Endothelial cell of umbilical vein (primary cell): ENCODE measurements around the gene PPP2R5B. TPM values are rescaled to one million over a fixed set of nuclear protein-coding genes. Genes with fewer than 3 reads are reported as not detected.

Experiments
- BruUV-seq: library from RNA; stranded (reverse); fragments of 400-500 nt; replicated peaks from 2 replicates; lab custom pipeline; 2021; lab: Mats Ljungman, UMichigan
- CTCF ChIA-PET: fragments of 300-600, 350-600 bp; sonication (Branson Sonifier 250); formaldehyde crosslinking; loops from one replicate; lab custom pipeline; 2021; ENCODE audit warnings: antibody characterized with exemption, inconsistent platforms; lab: Charles Lee
- POLR2A ChIA-PET: fragments of 300-600, 350-600 bp; sonication (Branson Sonifier 250); formaldehyde crosslinking; loops from one replicate; lab custom pipeline; 2021; ENCODE audit warnings: antibody characterized with exemption, inconsistent platforms; lab: Charles Lee
- DNase-seq: peaks from one replicate; pipeline ENCODE4 v3.0.0-alpha.2; 2011; ENCODE audit warnings: low read depth, low spot score
- FAIRE-seq: peaks from 2 replicates; lab custom pipeline; 2011; peaks lifted over from hg19 to GRCh38; lab: Jason Lieb, UNC
- H2AFZ ChIP-seq: 2 replicates; pipeline ENCODE4 v1.6.0; 2012; ENCODE audit warnings: low read depth, low read length, control low read depth, inconsistent platforms
- H3K27ac ChIP-seq: 2 replicates; pipeline ENCODE4 v1.5.1; 2011; ENCODE audit warnings: low read depth, mild to moderate bottlenecking, control low read depth, low read length, moderate library complexity; ENCODE audit not compliant: insufficient read depth
- H3K27me3 ChIP-seq, 2 experiments: 2 replicates each; pipeline versions ENCODE4 v1.6.0 to v1.6.1; 2011; ENCODE audit warnings: low read length in 2 of 2, mixed read lengths in 1 of 2; ENCODE audit not compliant: control insufficient read depth in 2 of 2, insufficient read depth in 2 of 2
- H3K36me3 ChIP-seq, 2 experiments: 2 replicates in 1 of 2; 3 replicates in 1 of 2; pipeline ENCODE4 v1.5.1; 2011; ENCODE audit warnings: low read length in 2 of 2, mild to moderate bottlenecking in 1 of 2, moderate library complexity in 1 of 2; ENCODE audit not compliant: control insufficient read depth in 2 of 2, insufficient read depth in 2 of 2; ENCODE audit errors: extremely low read depth in 1 of 2
- H3K4me1 ChIP-seq: 3 replicates; pipeline ENCODE4 v1.5.1; 2011; ENCODE audit warnings: mild to moderate bottlenecking, low read length; ENCODE audit not compliant: control insufficient read depth, insufficient read depth; ENCODE audit errors: extremely low read depth
- H3K4me2 ChIP-seq: 2 replicates; pipeline ENCODE4 v1.6.1; 2011; ENCODE audit warnings: low read length, control low read depth, mixed read lengths; ENCODE audit not compliant: insufficient read depth
- H3K4me3 ChIP-seq, 3 experiments: fragments of 200-600 bp in 1 of 3; sonication (generic), shearing (Covaris generic) in 1 of 3; replicated peaks in 1 of 3; 2 replicates each; pipeline ENCODE4 v1.5.1; 2011 to 2016; ENCODE audit warnings: control low read depth in 3 of 3, low read length in 3 of 3, mild to moderate bottlenecking in 2 of 3, inconsistent platforms in 1 of 3, low read depth in 1 of 3, moderate library complexity in 1 of 3; ENCODE audit not compliant: insufficient read depth in 1 of 3
- H3K79me2 ChIP-seq: 2 replicates; pipeline ENCODE4 v1.6.0; 2012; ENCODE audit warnings: low read length, inconsistent platforms; ENCODE audit not compliant: control insufficient read depth, insufficient read depth
- H3K9ac ChIP-seq: replicated peaks from 2 replicates; pipeline ENCODE3; 2011; ENCODE audit warnings: low read length, control low read depth; ENCODE audit not compliant: insufficient read depth; ENCODE audit errors: extremely low read depth
- H3K9me1 ChIP-seq: replicated peaks from 3 replicates; pipeline ENCODE4 v1.6.0; 2011; ENCODE audit warnings: mild to moderate bottlenecking, low read length; ENCODE audit not compliant: control insufficient read depth, insufficient read depth; ENCODE audit errors: extremely low read depth
- H3K9me3 ChIP-seq: replicated peaks from 2 replicates; pipeline ENCODE4 v1.5.1; 2012; ENCODE audit warnings: low read length, inconsistent platforms; ENCODE audit not compliant: control insufficient read depth, insufficient read depth
- H4K20me1 ChIP-seq: replicated peaks from 2 replicates; pipeline ENCODE3; 2011; ENCODE audit warnings: mild to moderate bottlenecking, low read length; ENCODE audit not compliant: control insufficient read depth, insufficient read depth; ENCODE audit errors: extremely low read depth
- EZH2 ChIP-seq: IDR thresholded peaks from 2 replicates; pipeline ENCODE4 v1.6.1; 2012; ENCODE audit warnings: borderline replicate concordance, low read depth, mild to moderate bottlenecking, moderate library complexity, low read length, inconsistent platforms; ENCODE audit not compliant: severe bottlenecking
- FOS ChIP-seq: IDR thresholded peaks from 2 replicates; pipeline ENCODE4 v1.6.1; 2011; ENCODE audit warnings: mild to moderate bottlenecking, low read length, moderate library complexity, borderline replicate concordance; ENCODE audit not compliant: insufficient read depth
- GATA2 ChIP-seq: IDR thresholded peaks from 2 replicates; pipeline ENCODE4 v1.7.0; 2011; ENCODE audit warnings: low read depth, mild to moderate bottlenecking, moderate library complexity, mixed read lengths, low read length; ENCODE audit not compliant: insufficient read length, insufficient read depth
- JUN ChIP-seq: IDR thresholded peaks from 2 replicates; pipeline ENCODE4 v1.6.1; 2011; ENCODE audit warnings: borderline replicate concordance, low read depth; ENCODE audit not compliant: insufficient read length, insufficient read depth
- MAX ChIP-seq: IDR thresholded peaks from 2 replicates; pipeline ENCODE4 v1.6.1; 2011; ENCODE audit not compliant: insufficient read depth, insufficient read length
- MYC ChIP-seq: IDR thresholded peaks from one replicate; pipeline ENCODE4 v1.6.1; 2011; ENCODE audit warnings: mild to moderate bottlenecking, low read depth, low read length
- POLR2A ChIP-seq: IDR thresholded peaks from 2 replicates; pipeline ENCODE4 v1.6.1; 2012; ENCODE audit warnings: low read depth, mild to moderate bottlenecking, control low read depth, low read length
- dilution Hi-C: fragments of 300-500 bp; cut with MboI; formaldehyde crosslinking; loops from one replicate; pipeline ENCODE4 v1.15.0; 2019; ENCODE audit warnings: low sequenced_read_pairs; ENCODE audit not compliant: extremely low pct_ligation_motif_present
- intact Hi-C: fragments of 100-400 bp; cut with micrococcal nuclease; formaldehyde crosslinking; loops from one replicate; pipeline ENCODE4 v1.10.0; 2022
- polyA plus RNA-seq, 4 experiments: library from polyadenylated mRNA; depleted of rRNA in 3 of 4; stranded (reverse) in 3 of 4; unstranded in 1 of 4; fragments of >200 nt; gene quantifications; 2 replicates each; pipeline versions ENCODE4 v1.2.1 to v1.2.3, GENCODE V29; 2011 to 2012; ENCODE audit warnings: missing spikeins in 1 of 4
- total RNA-seq: library from RNA; stranded (reverse); gene quantifications from 2 replicates; pipeline ENCODE4 v1.2.3, GENCODE V29; 2021

The PPP2R5B gene
- total and polyA plus RNA-seq, 2 donors (not counting 3 experiments of a cell fraction or from before 2014, with no cell fraction given): 17.6 to 17.8 TPM

GRCh38 chr11:64885367-64886286, 38.9 kb upstream of the PPP2R5B start:
- DNase-seq (peak; percentile 46), FAIRE-seq (peak; percentile 80)
- intact Hi-C loops: no loop called here
- peak overlapping the region; percentile 19 for H3K27ac ChIP-seq
- H3K4me2 ChIP-seq: peak overlapping the region; percentile 27
- BruUV-seq: no TSS peak
- POLR2A ChIA-PET: no interaction called here
- no peaks in the 10 kb centered on the region for H4K20me1 ChIP-seq
- H3K36me3 ChIP-seq: no peaks in the 10 kb centered on the region
- peaks cover 12% of the 10 kb centered on the region for H3K4me1 ChIP-seq
- CTCF ChIA-PET: interaction anchor here (0.8 to 2.1 kb wide), 9 partner anchors 9 to 111 kb away, joined by 3 to 10 read pairs (median 5); partner anchors contain the start of genes BATF2 and CDC42BPG
- no peak for TF ChIP-seq EZH2
- peak; percentile 19 for TF ChIP-seq JUN
- TF ChIP-seq MYC: no peak
- no peak for TF ChIP-seq MAX
- peak; percentile 22 for TF ChIP-seq GATA2
- TF ChIP-seq POLR2A: no peak
- TF ChIP-seq FOS: peak; percentile 68
- no peaks in the 10 kb centered on the region for H3K9me1 ChIP-seq
- no peak overlapping the region for H3K9ac ChIP-seq
- dilution Hi-C loops: no loop called here
- peak overlapping the region; percentile 8 for H2AFZ ChIP-seq
- no peak overlapping the region for H3K4me3 ChIP-seq
- H3K79me2 ChIP-seq: no peaks in the 10 kb centered on the region
- H3K27me3 ChIP-seq: no peaks in the 10 kb centered on the region
- H3K9me3 ChIP-seq: no peaks in the 10 kb centered on the region
